Right lobe of liver (tissue), 4 donors: ENCODE measurements around the gene PRSS16.

Experiments used
- CTCF ChIP-seq, 4 donors: fragments of 200-600 bp in 3 of 4; fragments of 450-650 bp in 1 of 4; IDR thresholded peaks; one replicate each; pipeline versions ENCODE4 v1.5.1 to v1.8.0; 2016 to 2022; ENCODE audit warnings: antibody characterized with exemption in 4 of 4, mild to moderate bottlenecking in 2 of 4
- POLR2A ChIP-seq: fragments of 450-650 bp; IDR thresholded peaks from one replicate; pipeline ENCODE4 v1.6.1; 2017; ENCODE audit warnings: antibody characterized with exemption, mild to moderate bottlenecking
- donor health status: DM: no; HTN: no; CAD: no.
- donor health status: DM: no; HTN: no; CAD: no.
- donor health status: DM: no; HTN: yes; CAD: no.

GRCh38 chr6:27273783-27274182, 26.3 kb downstream of the PRSS16 start:
- TF ChIP-seq CTCF (IDR thresholded peaks at IDR 0.05) (no peak), POLR2A (no peak)
